Measurements from ENCODE around the gene RPL37. TPM values are rescaled to one million over a fixed set of nuclear protein-coding genes. Genes with fewer than 3 reads are reported as not detected.
"Not testable (repeated sequence)": the region's sequence is repeated elsewhere in the genome, so short reads cannot be mapped to it uniquely, and the experiment has no call there.

RPL37 gene
- polyA plus RNA-seq, 1 of the 3 experiments (the other 2 are of a cell fraction), result 465 TPM

- Histone ChIP-seq H2AFZ (ENCODE audit: low read depth) (no peak overlapping the region), H3K9ac (no peak overlapping the region), H4K20me1 (ENCODE audit: insufficient read depth) (peaks cover 61% of the 10 kb centered on the region), H3K27ac (ENCODE audit: low read depth in 2 of 2, low read length in 1 of 2) (peak overlapping the region in 1 of 2 experiments; percentile 5; a peak in 2 of 4 replicates), H3F3A (replicated peaks; ENCODE audit: insufficient read depth) (peaks cover 78% of the 10 kb centered on the region), H3K9me2 (no peaks in the 10 kb centered on the region), H3K4me2 (no peak overlapping the region), H3K36me3 (replicated peaks in 1 of 2; ENCODE audit: control insufficient read depth in 1 of 2, insufficient read depth in 2 of 2, low read length in 1 of 2) (peaks cover 48 to 52% of the 10 kb centered on the region in 2 experiments), H3K4me3 (ENCODE audit: low read depth in 2 of 2, low read length in 1 of 2) (no peak overlapping the region), H3K79me2 (ENCODE audit: insufficient read depth) (peaks cover 34% of the 10 kb centered on the region; the same call in 1 of the 2 replicates), H3K4me1 (ENCODE audit: control insufficient read depth in 1 of 2, insufficient read depth in 2 of 2, low read depth in 1 of 2, low read length in 1 of 2) (peaks cover 0 to 3% of the 10 kb centered on the region in 2 experiments; a peak in 2 of 4 replicates), H3K9me3 (no peaks in the 10 kb centered on the region), H3K27me3 (ENCODE audit: insufficient read depth) (no peaks in the 10 kb centered on the region)
- POLR2A ChIA-PET, result interaction anchor here (1.1 to 1.3 kb wide), 3 partner anchors 9 to 28 kb away, joined by 3 to 4 read pairs (median 4); partner anchors contain the start of genes PRKAA1 and RPL37
- DNase-seq, result no peak
- WGBS (ENCODE audit: low lambda C conversion rate), result 90% methylated on average over 5 of the region's 5 CpGs
- CTCF ChIA-PET, result no interaction called here
- TF ChIP-seq EZH2phosphoT487 (IDR thresholded peaks at IDR 0.05; ENCODE audit: borderline replicate concordance, low read depth) (no peak), NRF1 (IDR thresholded peaks at IDR 0.05; ENCODE audit: low read depth, low read length) (no peak), CHD2 (IDR thresholded peaks at IDR 0.05; ENCODE audit: low read length, partially characterized antibody) (no peak), NFIC (IDR thresholded peaks at IDR 0.05; ENCODE audit: borderline replicate concordance) (no peak), MAX (IDR thresholded peaks at IDR 0.05; ENCODE audit: low read depth) (no peak)
- TF ChIP-seq, protein P1, sequence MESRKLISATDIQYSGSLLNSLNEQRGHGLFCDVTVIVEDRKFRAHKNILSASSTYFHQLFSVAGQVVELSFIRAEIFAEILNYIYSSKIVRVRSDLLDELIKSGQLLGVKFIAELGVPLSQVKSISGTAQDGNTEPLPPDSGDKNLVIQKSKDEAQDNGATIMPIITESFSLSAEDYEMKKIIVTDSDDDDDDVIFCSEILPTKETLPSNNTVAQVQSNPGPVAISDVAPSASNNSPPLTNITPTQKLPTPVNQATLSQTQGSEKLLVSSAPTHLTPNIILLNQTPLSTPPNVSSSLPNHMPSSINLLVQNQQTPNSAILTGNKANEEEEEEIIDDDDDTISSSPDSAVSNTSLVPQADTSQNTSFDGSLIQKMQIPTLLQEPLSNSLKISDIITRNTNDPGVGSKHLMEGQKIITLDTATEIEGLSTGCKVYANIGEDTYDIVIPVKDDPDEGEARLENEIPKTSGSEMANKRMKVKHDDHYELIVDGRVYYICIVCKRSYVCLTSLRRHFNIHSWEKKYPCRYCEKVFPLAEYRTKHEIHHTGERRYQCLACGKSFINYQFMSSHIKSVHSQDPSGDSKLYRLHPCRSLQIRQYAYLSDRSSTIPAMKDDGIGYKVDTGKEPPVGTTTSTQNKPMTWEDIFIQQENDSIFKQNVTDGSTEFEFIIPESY (IDR thresholded peaks at IDR 0.05; ENCODE audit: borderline replicate concordance, low read depth), result no peak
Measured at GRCh38 chr5:40826489-40827187, 8.4 kb downstream of the RPL37 start.

DNA sequence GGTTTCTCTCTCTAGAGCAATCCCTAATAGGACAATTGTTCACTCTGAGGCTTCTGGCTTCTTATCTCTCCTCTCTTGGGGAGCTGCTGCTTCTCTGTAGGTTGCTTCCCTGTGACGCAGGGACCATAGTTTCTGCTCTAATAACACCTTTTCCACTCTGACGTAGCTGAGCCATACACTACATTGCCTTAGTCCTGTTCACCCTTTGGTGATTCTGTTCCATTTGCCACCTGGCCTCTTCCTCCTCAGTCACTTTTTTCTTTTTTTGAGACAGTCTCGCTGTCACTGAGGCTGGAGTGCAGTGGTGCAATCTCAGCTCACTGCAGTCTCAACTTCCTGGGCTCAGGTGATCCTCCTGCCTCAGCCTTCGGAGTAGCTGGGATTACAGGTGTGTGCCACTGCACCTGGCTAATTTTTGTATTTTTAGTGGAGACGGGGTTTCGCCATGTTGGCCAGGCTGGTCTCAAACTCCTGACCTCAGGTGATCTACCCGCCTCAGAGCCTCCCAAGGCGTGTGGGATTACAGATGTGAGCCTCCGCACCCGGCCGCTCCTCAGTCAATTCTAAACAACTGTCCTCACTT is 9.5 kb downstream of the RPL37 start:
- peak; percentile 49 for TF ChIP-seq POLR2AphosphoS5 (IDR thresholded peaks at IDR 0.05; ENCODE audit: low read depth, low read length)
- H3F3A ChIP-seq (replicated peaks; ENCODE audit: insufficient read depth), result peaks cover 67% of the 10 kb centered on the region
- CTCF ChIA-PET; H3K4me2 ChIP-seq; H3K4me1 ChIP-seq (ENCODE audit: control insufficient read depth in 1 of 2, insufficient read depth in 2 of 2, low read depth in 1 of 2, low read length in 1 of 2); H3K9me3 ChIP-seq; H3K9ac ChIP-seq; H3K27me3 ChIP-seq (ENCODE audit: insufficient read depth); H3K9me2 ChIP-seq; H2AFZ ChIP-seq (ENCODE audit: low read depth); H3K4me3 ChIP-seq (ENCODE audit: low read depth in 2 of 2, low read length in 1 of 2); DNase-seq: not testable (repeated sequence)
- peaks cover 23% of the 10 kb centered on the region; the same call in 1 of the 2 replicates for H3K79me2 ChIP-seq (ENCODE audit: insufficient read depth)
- POLR2A ChIA-PET, result interaction anchor here (1.1 to 1.3 kb wide), 2 partner anchors 10 to 13 kb away, joined by 3 to 4 read pairs; partner anchors contain the start of gene RPL37
- peak overlapping the region in 1 of 2 experiments; percentile 9; a peak in 1 of 4 replicates for H3K27ac ChIP-seq (ENCODE audit: low read depth in 2 of 2, low read length in 1 of 2)
- peaks cover 37 to 43% of the 10 kb centered on the region in 2 experiments for H3K36me3 ChIP-seq (replicated peaks in 1 of 2; ENCODE audit: control insufficient read depth in 1 of 2, insufficient read depth in 2 of 2, low read length in 1 of 2)
- H4K20me1 ChIP-seq (ENCODE audit: insufficient read depth), result peaks cover 50% of the 10 kb centered on the region
- WGBS (ENCODE audit: low lambda C conversion rate), result 94% methylated on average over 11 of the region's 11 CpGs

Measured in SK-N-SH (cell line).